Astrocyte of the cerebellum (primary cell): ENCODE measurements around the gene RNF144A.

Experiments
- DNase-seq: peaks from one replicate; pipeline ENCODE4 v3.0.0-alpha.2; 2011; ENCODE audit warnings: low read depth
- H3K4me3 ChIP-seq: 2 replicates; pipeline ENCODE4 v1.5.1; 2011; ENCODE audit warnings: mild to moderate bottlenecking, low read depth, low read length, moderate library complexity
- in situ Hi-C: cut with HindIII; loops from 2 replicates; pipeline ENCODE4 v1.10.0; 2017; ENCODE audit warnings: low sequenced_read_pairs
- TF ChIP-seq, protein P1 (sequence below): IDR thresholded peaks from 2 replicates; pipeline ENCODE4 v1.5.1; 2012; ENCODE audit warnings: low read length, low read depth, moderate library complexity, mild to moderate bottlenecking; ENCODE audit errors: missing control alignments

RNF144A gene

DNA sequence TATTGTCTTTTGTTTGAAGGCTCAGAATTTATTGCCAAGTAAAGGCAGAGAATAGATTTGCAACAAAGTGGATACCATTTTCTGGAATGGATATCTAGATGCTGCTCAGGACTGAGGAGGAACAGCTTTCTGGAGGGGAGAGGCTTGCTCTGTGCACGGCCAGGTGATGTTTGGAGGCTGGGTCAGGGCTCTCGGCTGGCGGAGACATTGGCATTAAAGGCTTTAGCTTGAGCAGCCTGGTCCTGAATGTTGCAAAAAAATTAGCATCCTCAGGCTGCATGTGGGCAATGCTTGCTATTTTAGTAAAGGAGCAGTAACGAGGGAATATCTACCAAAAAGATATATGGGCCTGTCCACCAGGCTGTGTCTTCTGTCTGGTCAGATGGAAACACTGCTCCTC is 20.4 kb downstream of the RNF144A start:
- TF ChIP-seq, protein P1, sequence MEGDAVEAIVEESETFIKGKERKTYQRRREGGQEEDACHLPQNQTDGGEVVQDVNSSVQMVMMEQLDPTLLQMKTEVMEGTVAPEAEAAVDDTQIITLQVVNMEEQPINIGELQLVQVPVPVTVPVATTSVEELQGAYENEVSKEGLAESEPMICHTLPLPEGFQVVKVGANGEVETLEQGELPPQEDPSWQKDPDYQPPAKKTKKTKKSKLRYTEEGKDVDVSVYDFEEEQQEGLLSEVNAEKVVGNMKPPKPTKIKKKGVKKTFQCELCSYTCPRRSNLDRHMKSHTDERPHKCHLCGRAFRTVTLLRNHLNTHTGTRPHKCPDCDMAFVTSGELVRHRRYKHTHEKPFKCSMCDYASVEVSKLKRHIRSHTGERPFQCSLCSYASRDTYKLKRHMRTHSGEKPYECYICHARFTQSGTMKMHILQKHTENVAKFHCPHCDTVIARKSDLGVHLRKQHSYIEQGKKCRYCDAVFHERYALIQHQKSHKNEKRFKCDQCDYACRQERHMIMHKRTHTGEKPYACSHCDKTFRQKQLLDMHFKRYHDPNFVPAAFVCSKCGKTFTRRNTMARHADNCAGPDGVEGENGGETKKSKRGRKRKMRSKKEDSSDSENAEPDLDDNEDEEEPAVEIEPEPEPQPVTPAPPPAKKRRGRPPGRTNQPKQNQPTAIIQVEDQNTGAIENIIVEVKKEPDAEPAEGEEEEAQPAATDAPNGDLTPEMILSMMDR = no peak
- DNase-seq = no peak
- in situ Hi-C loops = no loop called here
- H3K4me3 ChIP-seq = no peak overlapping the region

DNA sequence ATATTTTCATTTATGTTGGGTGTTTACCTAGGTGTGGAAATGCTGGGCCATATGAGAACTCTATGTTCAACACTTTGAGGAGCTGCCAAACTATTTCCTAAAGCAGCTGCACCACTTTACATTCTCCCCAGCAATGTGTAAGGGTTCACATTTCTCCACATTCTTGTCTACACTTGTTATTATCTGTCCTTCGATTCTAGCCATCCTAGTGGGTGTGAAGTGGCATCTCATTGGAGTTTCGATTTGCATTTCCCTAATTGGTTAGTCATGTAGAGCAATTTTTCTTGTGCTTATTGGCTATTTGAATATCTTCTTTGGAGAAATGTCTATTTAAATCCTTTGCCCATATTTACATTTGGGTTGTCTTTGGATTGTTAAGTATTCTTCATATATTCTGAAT is 21.9 kb downstream of the RNF144A start:
- H3K4me3 ChIP-seq = no peak overlapping the region
- no peak for DNase-seq
- TF ChIP-seq, protein P1 = no peak
- in situ Hi-C loops = no loop called here

DNA sequence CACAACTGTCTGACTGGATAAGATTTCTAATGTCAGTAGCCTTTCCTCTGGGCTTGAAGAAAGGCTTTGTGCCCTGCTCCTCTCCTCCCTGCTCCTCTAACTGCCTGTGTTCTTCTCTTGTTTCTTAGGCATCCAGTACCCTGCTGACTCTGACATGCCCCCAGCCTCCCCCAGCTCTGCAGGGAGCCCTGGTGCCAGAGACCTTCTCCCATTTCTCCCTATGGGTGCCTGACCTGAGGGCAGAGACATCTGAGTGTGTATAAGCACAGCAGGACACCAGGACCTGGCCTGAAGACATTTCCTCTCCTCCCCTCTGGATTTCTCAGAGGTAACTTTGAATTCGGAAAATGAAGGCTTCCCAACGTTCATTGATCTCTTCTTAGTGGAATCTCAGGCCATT is 23.6 kb downstream of the RNF144A start:
- in situ Hi-C loops = no loop called here
- DNase-seq = no peak
- H3K4me3 ChIP-seq = no peak overlapping the region
- TF ChIP-seq, protein P1 = no peak

DNA sequence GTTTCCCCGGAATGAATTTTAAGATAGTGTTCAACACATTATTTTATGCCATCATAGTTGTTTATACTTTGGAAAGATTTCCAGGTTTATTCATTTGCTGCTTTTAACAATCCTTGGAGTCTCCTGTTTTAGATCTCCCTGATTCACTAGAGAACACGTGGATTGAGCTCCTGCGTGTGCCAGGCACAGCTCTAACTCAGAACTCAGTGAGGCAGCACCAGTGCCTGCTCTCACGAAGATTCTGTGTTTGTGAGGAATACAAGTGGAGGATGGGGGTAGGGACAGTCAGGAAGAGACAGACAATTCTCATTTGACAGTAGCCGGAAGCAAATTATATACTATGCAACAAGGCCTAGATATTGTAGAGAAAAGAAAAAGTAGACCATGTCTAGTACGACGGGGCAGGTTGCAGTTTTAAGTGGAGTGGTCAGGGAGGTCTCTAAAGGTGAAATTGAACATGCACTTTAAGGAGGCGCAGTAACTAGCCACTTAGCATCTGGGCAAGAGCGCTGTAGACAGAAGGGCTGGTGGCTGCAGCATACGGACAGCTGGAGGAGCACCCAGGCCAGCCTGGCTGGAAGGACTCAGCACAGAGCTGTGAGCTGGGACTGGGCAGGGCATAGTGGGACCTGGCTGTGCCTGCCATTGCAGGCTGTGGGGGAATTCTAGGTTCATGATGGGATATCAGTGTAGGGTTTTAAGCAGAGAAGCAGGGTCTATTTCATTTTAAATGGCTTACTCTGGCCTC is 24.3 kb downstream of the RNF144A start:
- H3K4me3 ChIP-seq = no peak overlapping the region
- TF ChIP-seq, protein P1 = no peak
- in situ Hi-C loops = no loop called here
- DNase-seq = no peak

- TF ChIP-seq, protein P1 = no peak
- no peak for DNase-seq
- no peak overlapping the region for H3K4me3 ChIP-seq
- in situ Hi-C loops = no loop called here
These were observed 25.6 kb downstream of the RNF144A start for GRCh38 chr2:6942848-6943247.

DNA sequence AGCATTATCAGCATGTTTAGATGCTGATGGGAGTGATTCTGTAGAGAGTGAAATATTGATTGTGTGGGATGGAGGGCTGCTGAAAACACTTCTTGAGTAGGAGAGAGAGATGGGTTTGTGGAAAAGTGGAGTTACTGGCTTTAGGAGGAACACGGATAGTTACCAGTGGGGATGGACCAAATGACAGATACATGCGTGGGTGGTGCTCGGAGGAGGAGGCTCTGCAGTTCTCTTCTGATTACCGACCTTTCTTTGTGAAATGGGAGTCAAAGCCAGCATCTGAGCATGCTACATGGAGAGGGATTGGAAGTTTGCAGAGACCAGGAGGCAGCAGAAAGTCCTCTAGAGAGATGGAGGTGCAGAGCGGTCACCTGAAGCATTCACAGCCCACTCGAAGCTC is 26.3 kb downstream of the RNF144A start:
- TF ChIP-seq, protein P1 = no peak
- H3K4me3 ChIP-seq = no peak overlapping the region
- DNase-seq = no peak
- in situ Hi-C loops = no loop called here

GRCh38 chr2:6943971-6944370 is 26.8 kb downstream of the RNF144A start:
- no peak overlapping the region for H3K4me3 ChIP-seq
- TF ChIP-seq, protein P1 = no peak
- in situ Hi-C loops = no loop called here
- DNase-seq = no peak
